GM19193 (cell line): Measurements from ENCODE around the gene TAS2R40.

Source experiments
- POLR2A ChIP-seq: IDR thresholded peaks from 4 replicates; pipeline ENCODE4 v1.6.1; 2011; ENCODE audit not compliant: insufficient read depth, insufficient read length; ENCODE audit errors: extremely low read depth

The TAS2R40 gene

GRCh38 chr7:143221737-143222136 lies at the start of gene TAS2R40:
TAS2R40 (plus strand) TSS chr7:143222037; CDS start chr7:143222079, 42 bp downstream.
- TF ChIP-seq POLR2A = no peak

DNA sequence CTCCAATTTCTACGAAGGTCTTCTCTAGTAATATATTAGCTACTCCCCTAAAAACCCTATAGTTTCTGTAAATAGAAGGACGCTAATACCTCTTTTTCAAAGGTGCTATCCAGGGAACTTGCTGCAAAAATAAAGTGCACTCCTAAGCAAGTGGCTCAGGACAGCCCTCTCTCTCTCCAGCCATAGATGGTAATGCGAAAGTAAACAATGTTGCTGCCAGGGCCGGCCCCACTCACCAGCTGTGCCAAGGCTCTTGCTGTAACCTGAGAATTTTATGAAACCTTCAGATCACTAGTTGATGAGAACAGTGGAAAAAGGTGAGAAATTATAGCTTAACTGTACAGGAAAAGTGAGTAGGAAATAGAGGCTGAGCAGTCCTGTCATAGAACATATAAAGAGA lies 49.5 kb upstream of the TAS2R40 start:
- TF ChIP-seq POLR2A = no peak

DNA sequence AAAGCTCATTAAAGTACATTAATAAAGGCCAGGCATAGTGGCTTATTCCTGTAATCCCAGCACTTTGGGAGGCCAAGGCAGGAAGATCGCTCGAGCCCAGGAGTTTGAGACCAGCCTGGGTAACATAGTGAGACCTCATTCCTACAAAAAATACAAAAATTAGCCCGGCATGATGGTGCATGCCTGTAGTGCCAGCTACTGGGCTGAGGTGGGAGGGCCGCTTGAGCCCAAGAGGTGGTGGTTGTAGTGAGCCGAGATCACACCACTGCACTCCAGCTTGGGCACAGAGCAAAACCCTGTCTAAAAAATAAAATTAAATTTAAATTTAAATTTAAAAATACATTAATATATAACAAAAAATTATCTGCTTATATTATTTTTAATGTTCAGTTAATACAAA lies 45.7 kb upstream of the TAS2R40 start:
- no peak for TF ChIP-seq POLR2A

DNA sequence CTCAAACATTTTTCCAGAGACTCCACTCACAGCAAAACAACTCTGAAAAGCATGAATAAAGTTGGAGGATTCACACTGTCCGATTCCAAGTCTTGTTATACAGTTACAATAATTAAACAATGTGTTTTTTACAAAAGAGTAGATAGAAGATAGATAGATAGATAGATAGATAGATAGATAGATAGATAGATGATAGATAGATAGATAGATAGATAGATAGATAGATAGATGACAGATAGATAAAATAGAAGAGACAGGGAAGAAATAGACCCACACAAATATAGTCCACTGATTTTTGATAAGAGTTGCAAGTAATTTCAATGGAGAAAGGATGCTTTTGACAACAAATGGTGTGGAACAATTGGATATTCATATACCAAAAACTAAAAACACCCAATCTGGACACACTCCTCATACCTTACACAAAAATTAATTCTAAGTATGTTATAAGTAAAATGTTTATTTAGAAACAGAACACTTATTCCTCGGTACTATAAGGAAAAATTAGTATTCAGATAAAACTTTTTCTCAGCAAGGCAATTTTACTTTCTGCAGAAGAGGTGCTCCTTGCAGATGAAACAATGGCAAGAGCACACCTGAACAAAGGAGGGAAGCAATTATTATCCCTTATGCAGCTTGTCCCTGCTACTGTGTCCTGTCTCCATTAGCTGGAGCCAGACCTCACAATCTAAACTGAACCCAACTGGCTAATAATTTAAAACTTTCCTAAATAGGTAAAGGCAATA lies 44.3 kb upstream of the TAS2R40 start:
- TF ChIP-seq POLR2A = no peak

DNA sequence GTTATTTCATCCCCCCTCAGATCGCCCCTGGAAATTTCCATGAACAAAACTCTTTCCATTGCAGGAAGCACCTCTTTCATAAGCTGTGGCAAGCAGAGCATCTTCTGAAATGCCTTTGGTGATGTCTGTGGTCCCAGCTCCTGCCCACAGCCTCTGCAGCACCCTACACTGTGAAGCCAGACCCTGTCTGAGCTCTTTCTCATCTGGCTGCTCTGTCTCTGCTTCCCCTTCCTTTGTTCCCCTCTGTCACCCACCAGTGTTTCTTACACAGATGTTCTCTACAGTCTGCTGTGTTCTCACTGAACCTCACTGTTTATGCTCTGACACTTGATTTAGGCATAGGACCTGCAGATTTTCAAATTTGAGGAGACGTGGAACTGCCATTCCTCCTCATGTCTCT lies 40.5 kb upstream of the TAS2R40 start:
- no peak for TF ChIP-seq POLR2A

DNA sequence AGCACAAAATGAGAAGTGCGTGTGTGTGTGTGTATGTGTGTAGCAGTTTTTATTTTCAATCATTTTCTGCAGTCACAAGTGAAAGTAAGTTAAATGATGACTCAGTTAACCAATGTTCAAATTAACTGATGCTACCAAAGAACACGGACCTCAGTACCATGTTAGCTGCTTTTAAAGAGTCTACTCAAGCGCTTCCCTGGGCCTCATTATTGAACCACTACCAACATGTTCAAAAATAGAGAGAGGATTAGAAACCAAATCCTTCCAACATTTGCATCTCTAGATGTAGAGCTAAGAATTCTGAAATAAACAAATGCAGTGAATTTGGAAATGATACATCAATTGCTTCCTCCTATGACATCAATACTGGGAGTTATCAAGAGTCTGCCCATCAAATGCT lies 38.8 kb upstream of the TAS2R40 start, which contains the start of gene TAS2R39:
Gene TAS2R39, plus strand, starts transcription at position 396 of the 400 bp plus-strand sequence. Its CDS starts 0 bp downstream, at position 396.
- no peak for TF ChIP-seq POLR2A

- no peak for TF ChIP-seq POLR2A
Observed at GRCh38 chr7:143185551-143185950, 36.3 kb upstream of the TAS2R40 start.

GRCh38 chr7:143188994-143189393 lies 32.8 kb upstream of the TAS2R40 start:
- TF ChIP-seq POLR2A = no peak

- no peak for TF ChIP-seq POLR2A
Observed at GRCh38 chr7:143193880-143194279, 28.0 kb upstream of the TAS2R40 start.

DNA sequence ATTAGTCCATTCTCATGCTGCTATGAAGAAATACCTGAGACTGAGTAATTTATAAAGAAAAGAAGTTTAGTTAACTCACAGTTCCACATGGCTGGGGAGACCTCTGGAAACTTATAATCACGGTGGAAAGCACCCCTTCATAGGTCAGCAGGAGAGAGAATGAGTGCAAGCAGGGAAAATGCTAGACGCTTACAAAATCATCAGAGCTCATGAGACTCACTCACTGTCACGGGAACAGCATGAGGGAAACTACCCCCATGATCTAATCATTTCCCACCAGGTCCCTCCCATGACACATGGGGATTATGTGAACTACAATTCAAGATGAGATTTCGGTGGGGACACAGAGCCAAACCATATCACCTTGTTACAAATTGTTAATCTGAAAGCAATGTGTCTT lies 22.8 kb upstream of the TAS2R40 start:
- TF ChIP-seq POLR2A = no peak

GRCh38 chr7:143202161-143202560 lies 19.7 kb upstream of the TAS2R40 start:
- no peak for TF ChIP-seq POLR2A

- TF ChIP-seq POLR2A = no peak
Observed at GRCh38 chr7:143203386-143203785, 18.5 kb upstream of the TAS2R40 start.

DNA sequence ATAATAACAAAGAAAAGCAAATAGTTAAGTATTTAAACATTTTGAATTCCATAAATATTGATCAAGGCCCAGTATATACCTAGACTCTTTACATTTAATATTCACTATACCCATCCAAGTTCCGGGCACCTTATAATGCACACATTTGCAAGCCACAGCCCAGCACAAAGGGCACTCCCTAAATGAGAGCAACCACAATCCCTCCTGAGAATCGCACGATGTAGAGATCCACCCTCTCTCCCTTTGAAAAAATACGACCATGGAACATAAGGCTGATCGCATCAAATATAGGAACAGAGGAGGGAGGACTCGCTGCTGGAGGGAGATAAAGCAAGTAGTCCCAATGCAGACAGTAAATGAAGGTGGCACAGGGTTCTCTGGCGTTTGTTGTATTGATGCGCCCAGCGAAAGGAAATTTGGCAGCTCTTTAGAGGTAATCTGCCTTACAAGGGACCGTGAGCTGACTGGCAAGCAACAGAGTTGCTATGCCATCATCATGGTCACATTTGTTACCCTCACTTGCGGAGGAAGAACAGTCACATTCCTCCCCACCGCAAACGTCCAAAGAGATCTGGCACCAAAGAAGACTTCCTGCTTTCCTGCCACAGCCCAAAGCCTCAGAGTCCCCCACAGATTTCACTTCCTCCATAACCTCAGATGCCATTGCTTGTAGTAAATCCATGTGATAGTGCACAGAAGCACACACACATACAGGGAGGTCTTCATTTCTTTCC lies 16.1 kb upstream of the TAS2R40 start:
- TF ChIP-seq POLR2A = no peak

DNA sequence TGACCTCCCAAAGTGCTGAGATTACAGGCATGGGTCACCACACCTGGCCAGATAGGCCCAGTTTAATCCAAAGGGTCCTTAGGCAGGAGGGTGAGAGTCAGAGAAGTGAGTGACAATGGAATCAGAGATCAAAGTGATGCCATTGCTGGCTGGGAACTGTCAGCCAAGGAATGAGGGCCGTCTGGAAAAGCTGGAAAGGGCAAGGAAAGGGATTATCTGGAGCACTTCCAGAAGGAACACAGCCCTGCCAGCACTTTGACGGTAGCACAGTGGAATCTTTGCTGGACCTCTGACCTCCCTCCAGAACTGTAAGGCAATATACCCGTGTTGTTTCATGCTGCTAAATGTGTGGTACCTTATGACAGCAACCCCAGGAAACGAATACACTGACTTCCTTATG lies 11.3 kb upstream of the TAS2R40 start:
- TF ChIP-seq POLR2A = no peak

DNA sequence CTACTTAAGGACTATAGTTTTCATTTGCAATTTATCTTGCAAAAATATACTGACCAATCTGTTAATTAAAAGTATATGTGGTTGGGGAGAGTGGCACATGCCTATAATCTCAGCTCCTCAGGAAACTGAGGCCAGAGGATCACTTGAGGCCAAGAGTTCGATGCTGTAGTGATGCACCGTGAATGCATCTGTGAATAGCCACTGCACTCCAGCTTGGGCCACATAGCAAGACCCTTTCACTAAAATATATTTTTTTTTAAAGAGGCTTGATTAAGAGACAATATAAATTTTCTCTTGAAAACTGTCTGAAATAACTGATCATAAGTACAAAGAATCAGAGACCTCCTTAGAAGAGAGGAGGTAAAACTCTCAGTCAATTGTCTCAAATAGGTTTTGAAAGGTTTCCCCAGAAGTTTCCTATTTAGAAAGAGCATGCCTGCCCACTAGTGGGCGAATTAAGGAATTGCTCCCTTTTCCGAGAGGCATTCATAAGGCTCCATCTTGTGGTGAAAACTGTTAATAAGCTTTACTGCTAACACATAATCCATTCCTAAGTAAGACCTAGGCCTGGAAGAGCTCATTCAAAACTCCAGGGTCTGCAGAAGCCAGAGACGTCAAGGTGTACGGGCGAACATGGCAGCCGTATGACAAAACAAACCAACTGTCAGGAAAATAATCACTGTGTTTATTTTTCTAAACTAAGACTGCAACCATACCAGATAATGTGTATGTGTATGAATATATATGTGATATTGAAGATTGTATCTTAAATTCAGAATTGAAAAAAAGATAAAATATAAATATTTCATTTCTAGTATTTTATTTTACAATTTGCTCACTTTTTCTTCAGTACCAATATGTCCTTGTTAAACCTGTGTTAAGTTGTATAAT lies 6.8 kb upstream of the TAS2R40 start:
- no peak for TF ChIP-seq POLR2A

DNA sequence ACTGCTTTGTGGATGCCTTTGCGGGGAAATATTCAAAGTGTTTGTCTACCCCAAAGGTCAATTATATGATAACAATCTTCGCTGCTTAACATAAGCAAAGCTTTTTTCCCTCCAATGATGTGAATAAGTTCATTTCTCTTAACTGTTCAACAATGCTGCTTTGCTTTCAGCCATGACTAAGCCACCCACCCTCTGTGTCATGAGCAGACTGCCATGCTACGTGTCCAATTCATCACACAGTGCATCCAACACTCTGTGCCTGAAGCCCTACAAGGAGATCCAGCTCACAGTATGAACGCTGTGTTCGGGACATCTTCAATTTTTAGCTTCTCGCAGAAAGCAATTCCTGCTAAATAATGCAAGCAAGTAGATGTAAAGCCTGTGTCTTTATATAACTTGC lies 5.7 kb upstream of the TAS2R40 start:
- no peak for TF ChIP-seq POLR2A

DNA sequence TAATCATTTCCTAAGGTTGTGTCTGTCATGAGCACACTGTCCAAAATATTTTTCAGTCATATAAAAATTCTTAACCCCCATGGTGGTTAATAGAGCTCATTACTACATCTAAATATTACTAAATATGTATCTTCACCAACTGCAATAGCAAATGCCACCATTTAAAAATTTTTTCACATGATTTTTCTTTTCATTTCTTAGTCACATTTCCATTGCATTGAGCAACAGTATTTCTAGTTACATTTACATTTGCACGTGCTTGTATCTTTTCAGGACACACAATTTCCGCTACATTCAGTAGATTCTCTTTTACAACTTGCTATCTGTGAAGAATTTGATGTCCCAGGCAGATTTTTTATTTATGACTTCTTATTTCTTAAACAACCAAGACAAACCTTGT lies 5.2 kb upstream of the TAS2R40 start:
- TF ChIP-seq POLR2A = no peak
